ENCODE data around the gene POP4.
"Not testable (repeated sequence)": the region's sequence is repeated elsewhere in the genome, so short reads cannot be mapped to it uniquely, and the experiment has no call there.

POP4 gene

DNA sequence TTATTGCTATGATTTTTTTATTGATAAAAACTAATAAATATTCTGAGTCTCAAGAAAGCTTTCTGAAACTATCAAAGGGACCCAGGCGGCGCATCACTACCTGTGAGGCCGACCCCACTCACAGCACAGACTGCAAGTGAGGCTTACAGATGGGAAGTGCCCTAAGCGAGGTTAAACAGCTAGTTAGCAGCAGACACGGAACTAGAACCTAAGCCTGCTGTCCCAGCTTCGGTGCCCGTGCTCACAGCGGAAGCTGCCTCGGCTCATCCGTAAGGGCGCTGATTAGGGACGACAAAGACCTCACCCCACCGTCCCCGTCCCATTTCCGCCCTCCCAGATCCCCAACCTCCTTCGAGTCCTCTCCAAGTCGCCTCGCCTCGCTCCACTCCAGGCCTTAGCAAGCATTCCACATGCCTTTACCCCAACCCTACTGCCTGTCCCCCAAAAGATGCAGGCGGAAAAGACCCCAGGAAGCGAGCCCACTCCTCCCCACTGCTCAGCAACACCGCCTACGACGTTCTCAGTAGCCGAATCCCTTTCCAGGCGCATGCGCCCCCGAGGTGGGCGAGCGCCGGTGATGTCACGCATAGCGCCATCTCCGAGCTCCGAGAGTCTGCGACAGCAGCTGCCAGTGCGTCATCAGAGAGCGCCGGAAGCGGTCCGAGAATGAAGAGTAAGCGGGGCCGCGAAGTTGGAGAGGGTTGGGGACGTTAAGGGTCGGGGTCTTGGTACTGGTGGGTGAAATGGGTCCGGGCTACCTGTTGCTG lies at the start of gene POP4:
Gene POP4, plus strand, starts transcription at position 631 of the 767 bp plus-strand sequence. Its CDS starts 36 bp downstream, at position 667.
- peak; percentile 95 to 98 (median 97) for DNase-seq (ENCODE audit: low read depth in 3 of 3)

GRCh38 chr19:29559110-29559509 lies 47.0 kb upstream of the POP4 start:
- not testable (repeated sequence) for DNase-seq (ENCODE audit: low read depth in 3 of 3)

DNA sequence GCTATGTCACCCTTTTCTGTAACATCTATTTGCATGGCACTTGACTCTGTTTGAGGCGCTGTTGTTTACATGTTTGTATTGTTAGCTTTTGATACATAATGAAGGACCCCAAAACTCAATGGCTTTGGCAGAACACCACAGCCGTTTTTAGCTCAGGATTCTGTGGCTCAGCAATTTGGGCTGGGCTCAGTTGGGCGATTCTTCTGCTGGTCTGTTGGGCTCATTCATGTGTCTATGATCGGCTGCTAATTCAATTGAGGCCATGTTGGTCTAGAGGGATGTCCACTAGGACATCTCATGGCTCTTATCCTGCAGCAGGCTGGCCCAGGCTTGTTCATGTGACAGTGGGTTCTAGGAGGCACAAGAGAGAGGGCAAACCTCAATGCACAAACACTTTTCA lies 46.3 kb upstream of the POP4 start:
- DNase-seq (ENCODE audit: low read depth in 3 of 3), result no peak

GRCh38 chr19:29560313-29561075 lies 45.6 kb upstream of the POP4 start:
- DNase-seq (ENCODE audit: low read depth in 3 of 3), result no peak

DNA sequence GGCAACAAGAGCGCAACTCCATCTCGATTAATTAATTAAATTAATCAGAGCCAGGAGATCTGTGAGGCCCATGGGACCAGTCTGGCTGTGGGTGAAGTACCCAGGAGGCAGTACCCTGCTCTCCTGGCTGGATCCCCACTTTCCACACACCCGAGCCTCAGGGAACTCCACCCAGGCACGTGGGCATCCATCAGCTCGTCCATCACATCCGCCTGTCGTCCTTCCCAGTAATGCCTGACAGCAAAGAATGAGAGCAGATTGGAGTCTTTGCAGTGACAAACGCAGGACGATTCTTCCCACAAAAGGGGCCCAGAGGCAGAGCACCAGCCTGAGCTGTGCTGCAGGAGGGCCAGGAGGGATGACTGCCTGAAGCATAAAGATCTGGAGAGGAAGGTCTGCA lies 44.5 kb upstream of the POP4 start:
- DNase-seq (ENCODE audit: low read depth in 3 of 3), result no peak

- no peak for DNase-seq (ENCODE audit: low read depth in 3 of 3)
These were observed 43.5 kb upstream of the POP4 start for GRCh38 chr19:29562299-29563297.

GRCh38 chr19:29563486-29564101 lies 42.5 kb upstream of the POP4 start:
- no peak for DNase-seq (ENCODE audit: low read depth in 3 of 3)

GRCh38 chr19:29564574-29565005 lies 41.5 kb upstream of the POP4 start:
- DNase-seq (ENCODE audit: low read depth in 3 of 3), result no peak

GRCh38 chr19:29565171-29565570 lies 40.9 kb upstream of the POP4 start:
- no peak for DNase-seq (ENCODE audit: low read depth in 3 of 3)

GRCh38 chr19:29566496-29567054 lies 39.5 kb upstream of the POP4 start:
- DNase-seq (ENCODE audit: low read depth in 3 of 3), result no peak

GRCh38 chr19:29567366-29567915 lies 38.6 kb upstream of the POP4 start:
- no peak for DNase-seq (ENCODE audit: low read depth in 3 of 3)

- no peak for DNase-seq (ENCODE audit: low read depth in 3 of 3)
These were observed 37.8 kb upstream of the POP4 start for GRCh38 chr19:29568036-29569025.

DNA sequence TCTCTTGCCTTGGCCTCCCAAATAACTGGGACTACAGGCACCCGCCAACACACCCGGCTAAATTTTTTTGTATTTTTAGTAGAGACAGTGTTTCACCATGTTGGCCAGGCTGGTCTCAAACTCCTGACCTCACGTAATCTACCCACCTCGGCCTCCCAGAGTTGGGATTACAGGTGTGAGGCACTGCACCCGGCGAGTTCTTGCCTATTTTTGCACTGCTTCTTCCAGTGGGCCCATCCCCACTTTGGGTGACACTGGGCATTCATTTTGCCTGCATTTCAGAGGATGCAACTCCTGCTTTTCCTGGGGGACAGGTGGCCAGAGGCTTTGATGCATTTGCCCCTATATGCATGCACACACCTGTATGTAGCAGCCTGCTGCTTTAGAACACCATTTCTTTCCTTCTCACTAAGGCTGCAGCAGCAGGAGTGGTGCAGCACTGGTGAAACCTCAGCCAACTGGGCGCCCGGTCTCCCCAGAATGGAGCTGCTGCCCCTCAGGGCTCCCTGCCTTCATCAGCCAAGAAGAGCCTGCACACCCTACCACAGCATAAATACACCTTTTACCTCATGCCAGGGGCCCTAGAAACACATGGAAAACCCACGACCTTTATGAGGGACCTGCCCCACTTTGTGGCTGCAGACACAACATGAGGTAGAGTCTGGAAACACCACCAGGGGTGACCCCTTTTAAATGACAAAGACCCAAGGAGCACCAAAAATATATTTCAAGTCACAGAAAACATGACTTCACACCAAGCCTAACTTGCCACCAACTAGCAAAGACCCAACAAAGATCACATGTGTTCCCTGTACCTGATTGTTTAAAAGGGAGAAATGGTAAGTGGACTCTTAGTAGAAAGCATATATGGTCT lies 36.8 kb upstream of the POP4 start:
- DNase-seq (ENCODE audit: low read depth in 3 of 3), result no peak

DNA sequence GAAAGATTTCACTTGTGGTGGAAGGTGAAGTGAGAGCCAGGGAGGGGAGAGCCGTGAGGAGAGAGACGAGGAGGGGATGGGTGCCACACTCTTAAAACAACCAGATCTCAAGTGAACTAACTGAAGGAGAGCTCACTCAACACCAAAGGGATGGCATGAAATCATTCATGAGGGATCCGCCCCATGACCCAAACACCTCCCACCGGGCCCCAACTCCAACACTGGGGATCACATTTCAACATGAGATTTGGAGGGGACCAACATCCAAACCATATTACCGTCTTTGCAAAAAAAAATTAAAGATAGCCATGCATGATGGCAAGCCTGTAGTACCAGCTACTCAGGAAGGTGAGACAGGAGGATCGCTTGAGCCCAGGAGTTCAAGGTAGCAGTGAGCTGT lies 34.9 kb upstream of the POP4 start:
- no peak for DNase-seq (ENCODE audit: low read depth in 3 of 3)

DNA sequence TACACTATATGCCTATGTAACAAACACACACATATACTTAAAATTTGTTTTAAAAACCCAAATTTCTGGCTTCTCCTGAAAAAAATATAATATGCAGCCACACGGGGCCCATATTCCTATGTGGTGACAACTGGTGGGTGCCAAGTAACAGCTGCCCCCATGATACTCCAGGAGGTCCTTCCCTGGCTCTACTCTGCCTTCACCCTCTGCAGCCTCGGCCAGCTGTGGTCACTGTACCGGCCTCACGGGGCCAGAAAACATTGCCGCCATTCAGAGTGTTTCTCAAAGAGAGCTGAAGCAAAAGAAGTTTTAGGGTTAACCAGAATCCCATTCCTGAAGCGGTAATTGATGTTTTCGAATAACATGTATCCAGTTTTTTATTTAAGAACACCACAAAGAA lies 32.6 kb upstream of the POP4 start:
- DNase-seq (ENCODE audit: low read depth in 3 of 3), result no peak

- no peak for DNase-seq (ENCODE audit: low read depth in 3 of 3)
These were observed 31.6 kb upstream of the POP4 start for GRCh38 chr19:29574510-29574909.

- peak in 1 of 3 donors; percentile 21 for DNase-seq (ENCODE audit: low read depth in 3 of 3)
These were observed 30.0 kb upstream of the POP4 start for GRCh38 chr19:29576046-29576606.

Measured in stimulated activated CD4-positive, alpha-beta T cell treated with anti-CD3 and anti-CD28 coated beads, TNF-alpha, amount 100 ng/mL, for 48 hours (primary cell).